HepG2 (cell line): ENCODE results near the gene ZMIZ1. TPM values are rescaled to one million over a fixed set of nuclear protein-coding genes. Genes with fewer than 3 reads are reported as not detected.

Experiments used
- ARNT2 ChIP-seq: sonication (generic); formaldehyde crosslinking; IDR thresholded peaks from 2 replicates; pipeline ENCODE4 v1.8.0; 2022; ENCODE audit warnings: mild to moderate bottlenecking, low read depth, missing genetic modification reagents, moderate library complexity
- CBX1 ChIP-seq: IDR thresholded peaks from one replicate; pipeline ENCODE4 v1.6.1; 2016; ENCODE audit warnings: antibody characterized with exemption, low read depth
- GFI1 ChIP-seq: sonication (generic); formaldehyde crosslinking; IDR thresholded peaks from 2 replicates; pipeline ENCODE4 v1.5.0; 2020; ENCODE audit warnings: missing genetic modification reagents, mild to moderate bottlenecking, borderline replicate concordance
- GZF1 ChIP-seq: sonication (generic); formaldehyde crosslinking; IDR thresholded peaks from 2 replicates; pipeline ENCODE4 v1.5.1; 2020; ENCODE audit warnings: mild to moderate bottlenecking, missing genetic modification reagents
- HBP1 ChIP-seq: IDR thresholded peaks from 2 replicates; pipeline ENCODE4 v1.6.1; 2016; ENCODE audit warnings: low read depth, control low read depth
- HOMEZ ChIP-seq: IDR thresholded peaks from 2 replicates; pipeline ENCODE4 v1.6.1; 2016; ENCODE audit warnings: low read depth
- HOXA9 ChIP-seq: sonication (generic); formaldehyde crosslinking; IDR thresholded peaks from 2 replicates; pipeline ENCODE4 v1.8.1; 2022; ENCODE audit warnings: missing genetic modification reagents, mild to moderate bottlenecking, moderate library complexity, borderline replicate concordance
- KDM4B ChIP-seq: sonication (generic); formaldehyde crosslinking; IDR thresholded peaks from 2 replicates; pipeline ENCODE4 v1.4.0; 2020; ENCODE audit warnings: missing genetic modification reagents
- NCOA1 ChIP-seq: sonication (generic); formaldehyde crosslinking; IDR thresholded peaks from 2 replicates; pipeline ENCODE4 v1.9.0; 2021; ENCODE audit warnings: missing genetic modification reagents
- PAWR ChIP-seq: sonication (generic); formaldehyde crosslinking; IDR thresholded peaks from 2 replicates; pipeline ENCODE4 v1.4.0; 2020; ENCODE audit warnings: missing genetic modification reagents, mild to moderate bottlenecking, borderline replicate concordance
- PRDM10 ChIP-seq: sonication (generic); formaldehyde crosslinking; IDR thresholded peaks from 2 replicates; pipeline ENCODE4 v1.4.0; 2020; ENCODE audit warnings: low read depth, missing genetic modification reagents
- RFX5 ChIP-seq: IDR thresholded peaks from 2 replicates; pipeline ENCODE4 v1.6.1; 2011; ENCODE audit warnings: low read depth, low read length, improper control_type of control experiment
- SIN3A ChIP-seq: IDR thresholded peaks from 2 replicates; pipeline ENCODE4 v1.6.1; 2011; ENCODE audit warnings: low read depth, mild to moderate bottlenecking, control low read depth, low read length, borderline replicate concordance
- SMC3 ChIP-seq: IDR thresholded peaks from 2 replicates; pipeline ENCODE4 v1.6.1; 2011; ENCODE audit warnings: low read length, improper control_type of control experiment
- TBP ChIP-seq: sonication (generic); formaldehyde crosslinking; IDR thresholded peaks from 2 replicates; pipeline ENCODE4 v1.5.0; 2020; ENCODE audit warnings: missing genetic modification reagents
- TRIM24 ChIP-seq: sonication (generic); formaldehyde crosslinking; IDR thresholded peaks from 2 replicates; pipeline ENCODE4 v1.8.0; 2022; ENCODE audit warnings: mild to moderate bottlenecking, missing genetic modification reagents
- YEATS2 ChIP-seq: sonication (generic); formaldehyde crosslinking; IDR thresholded peaks from 2 replicates; pipeline ENCODE4 v1.4.0; 2020; ENCODE audit warnings: missing genetic modification reagents, borderline replicate concordance
- ZBTB7A ChIP-seq: sonication (generic); formaldehyde crosslinking; IDR thresholded peaks from 2 replicates; pipeline ENCODE4 v1.8.0; 2022; ENCODE audit warnings: mild to moderate bottlenecking, missing genetic modification reagents
- ZFAT ChIP-seq: sonication (generic); formaldehyde crosslinking; conservative IDR thresholded peaks from 2 replicates; pipeline ENCODE4 v1.8.1; 2023; ENCODE audit warnings: missing genetic modification reagents, inconsistent platforms
- ZIK1 ChIP-seq: sonication (generic); formaldehyde crosslinking; IDR thresholded peaks from 2 replicates; pipeline ENCODE4 v1.5.0; 2020; ENCODE audit warnings: mild to moderate bottlenecking, low read depth, missing genetic modification reagents, borderline replicate concordance
- ZNF589 ChIP-seq: sonication (generic); formaldehyde crosslinking; conservative IDR thresholded peaks from 2 replicates; pipeline ENCODE4 v1.8.0; 2022; ENCODE audit warnings: mild to moderate bottlenecking, moderate library complexity, missing genetic modification reagents
- ZNF616 ChIP-seq: sonication (generic); formaldehyde crosslinking; IDR thresholded peaks from 2 replicates; pipeline ENCODE4 v1.5.0; 2020; ENCODE audit warnings: low read depth, mild to moderate bottlenecking, missing genetic modification reagents
- ZNF713 ChIP-seq: sonication (generic); formaldehyde crosslinking; IDR thresholded peaks from 2 replicates; pipeline ENCODE4 v1.4.0; 2020; ENCODE audit warnings: mild to moderate bottlenecking, missing genetic modification reagents
- ZNF850 ChIP-seq: sonication (generic); formaldehyde crosslinking; conservative IDR thresholded peaks from 2 replicates; pipeline ENCODE4 v1.9.0; 2021; ENCODE audit warnings: mild to moderate bottlenecking, missing genetic modification reagents
- polyA plus RNA-seq, 8 experiments: library from polyadenylated mRNA; depleted of rRNA in 3 of 8; stranded (reverse) in 7 of 8; unstranded in 1 of 8; fragments of >200 nt; fragmentation: Illumina TruSeq in 4 of 8; extraction: Trizol in 4 of 8; gene quantifications; 2 replicates each; pipeline versions ENCODE4 v1.2.1 to v1.2.3, GENCODE V29; 2011 to 2016; ENCODE audit warnings: low read depth in 4 of 8, missing spikeins in 1 of 8, mixed read lengths in 1 of 8; ENCODE audit not compliant: insufficient read depth in 1 of 8
- total RNA-seq, 5 experiments: library from RNA; depleted of rRNA; stranded (reverse); fragments of >200 nt; fragmentation: Illumina TruSeq; extraction: Trizol; gene quantifications; 2 replicates each; pipeline ENCODE4 v1.2.3, GENCODE V29; 2016; ENCODE audit warnings: low read depth in 1 of 5

The ZMIZ1 gene
- total and polyA plus RNA-seq, 2 of the 13 experiments (the other 11 are each of a cell fraction or from before 2014, with no cell fraction given), result 5.3 to 10.2 TPM

GRCh38 chr10:79067241-79068202, 1.2 kb upstream of the ZMIZ1 start (continued):
- TF ChIP-seq YEATS2, result no peak
- no peak for TF ChIP-seq HOMEZ (CRISPR knock-in tag)
- TF ChIP-seq SIN3A, result peak; percentile 37; the same call in 1 of the 2 replicates
- no peak for TF ChIP-seq ZNF850 (CRISPR knock-in tag)
- TF ChIP-seq TRIM24, result no peak
- no peak for TF ChIP-seq GZF1
- TF ChIP-seq TBP (CRISPR knock-in tag), result no peak
- 0 out of 2 replicates have a peak, but pooled peaks have one; percentile 37 for TF ChIP-seq GFI1 (CRISPR knock-in tag)
- no peak for TF ChIP-seq ZNF713 (CRISPR knock-in tag)
- TF ChIP-seq ZFAT (CRISPR knock-in tag), result no peak
- TF ChIP-seq ZIK1 (CRISPR knock-in tag), result no peak
- peak; percentile 82 for TF ChIP-seq ARNT2 (CRISPR knock-in tag)
- TF ChIP-seq ZNF616, result no peak
- 0 out of 2 replicates have a peak, but pooled peaks have one; percentile 15 for TF ChIP-seq KDM4B (CRISPR knock-in tag)
- TF ChIP-seq ZBTB7A, result peak; percentile 87
- TF ChIP-seq NCOA1, result no peak
- no peak for TF ChIP-seq PRDM10 (CRISPR knock-in tag)
- no peak for TF ChIP-seq CBX1
- peak; percentile 41; the same call in 1 of the 2 replicates for TF ChIP-seq HOXA9 (CRISPR knock-in tag)
- TF ChIP-seq SMC3, result peak; percentile 17; the same call in 1 of the 2 replicates
- TF ChIP-seq RFX5, result no peak
- TF ChIP-seq HBP1, result 0 out of 2 replicates have a peak, but pooled peaks have one; percentile 47
- TF ChIP-seq ZNF589, result 0 out of 2 replicates have a peak, but pooled peaks have one; percentile 55
- TF ChIP-seq PAWR (CRISPR knock-in tag), result no peak
